Gastroesophageal sphincter (tissue), 4 donors: Measurements from ENCODE around the gene FANCI. TPM values are rescaled to one million over a fixed set of nuclear protein-coding genes. Genes with fewer than 3 reads are reported as not detected.

ENCODE experiments used
- ATAC-seq: fragments of 150-250 bp; one replicate; pipeline ENCODE4 v1.9.1; 2016; ENCODE audit warnings: mild to moderate bottlenecking, moderate library complexity
- H3K27ac ChIP-seq, 4 donors: fragments of 200-600 bp; sonication (generic) in 3 of 4; 1 replicate in 3 of 4; 2 replicates in 1 of 4; pipeline ENCODE4 v1.5.1; 2016 to 2019
- H3K27me3 ChIP-seq: fragments of 200-600 bp; sonication (generic); one replicate; pipeline ENCODE4 v1.5.1; 2019
- H3K36me3 ChIP-seq, 2 donors: fragments of 200-600 bp; sonication (generic); one replicate each; pipeline ENCODE4 v1.5.1; 2019; ENCODE audit warnings: control low read depth in 1 of 2
- H3K4me1 ChIP-seq, 3 donors: fragments of 200-600 bp; sonication (generic); 1 replicate in 2 of 3; 2 replicates in 1 of 3; pipeline ENCODE4 v1.5.1; 2016 to 2019; ENCODE audit warnings: control low read depth in 2 of 3
- H3K4me3 ChIP-seq, 2 donors: fragments of 200-600 bp; sonication (generic); one replicate each; pipeline ENCODE4 v1.5.1; 2019; ENCODE audit warnings: mild to moderate bottlenecking in 1 of 2, moderate library complexity in 1 of 2
- H3K9me3 ChIP-seq, 3 donors: fragments of 200-600 bp; sonication (generic); one replicate each; pipeline ENCODE4 v1.5.1; 2017 to 2019; ENCODE audit warnings: control low read depth in 2 of 3
- EP300 ChIP-seq: sonication (generic); formaldehyde crosslinking; IDR thresholded peaks from one replicate; pipeline ENCODE4 v1.6.1; 2017; ENCODE audit warnings: antibody characterized with exemption, mild to moderate bottlenecking
- POLR2A ChIP-seq, 2 donors: fragments of 450-650 bp; IDR thresholded peaks; one replicate each; pipeline ENCODE4 v1.6.1; 2017; ENCODE audit warnings: antibody characterized with exemption in 2 of 2, mild to moderate bottlenecking in 2 of 2, moderate library complexity in 1 of 2
- POLR2AphosphoS5 ChIP-seq: sonication (generic); formaldehyde crosslinking; IDR thresholded peaks from one replicate; pipeline ENCODE4 v1.6.1; 2017; ENCODE audit warnings: antibody characterized with exemption
- WGBS, 2 donors: methylation state at CpG; one replicate each; pipeline ENCODE4 v1.1.5; 2018; ENCODE audit warnings: low coverage in 1 of 2; 5-methylcytosine and 5-hydroxymethylcytosine counted together
- total RNA-seq, 4 donors: library from RNA; depleted of rRNA; stranded (reverse); fragments of >200 nt; gene quantifications; one replicate each; pipeline ENCODE4 v1.1.0, GENCODE V29; 2016
- TF ChIP-seq, protein P1 (sequence below), 4 experiments: fragments of 200-600 bp in 2 of 4; fragments of 450-650 bp in 2 of 4; sonication (generic) in 1 of 4; IDR thresholded peaks; one replicate each; pipeline ENCODE4 v1.5.1; 2017 to 2019; ENCODE audit warnings: antibody characterized with exemption in 4 of 4, mild to moderate bottlenecking in 2 of 4, moderate library complexity in 2 of 4

The FANCI gene
- total RNA-seq, 4 donors from 2014 or later, result 1.9 to 12.5 (median 7.1) TPM

DNA sequence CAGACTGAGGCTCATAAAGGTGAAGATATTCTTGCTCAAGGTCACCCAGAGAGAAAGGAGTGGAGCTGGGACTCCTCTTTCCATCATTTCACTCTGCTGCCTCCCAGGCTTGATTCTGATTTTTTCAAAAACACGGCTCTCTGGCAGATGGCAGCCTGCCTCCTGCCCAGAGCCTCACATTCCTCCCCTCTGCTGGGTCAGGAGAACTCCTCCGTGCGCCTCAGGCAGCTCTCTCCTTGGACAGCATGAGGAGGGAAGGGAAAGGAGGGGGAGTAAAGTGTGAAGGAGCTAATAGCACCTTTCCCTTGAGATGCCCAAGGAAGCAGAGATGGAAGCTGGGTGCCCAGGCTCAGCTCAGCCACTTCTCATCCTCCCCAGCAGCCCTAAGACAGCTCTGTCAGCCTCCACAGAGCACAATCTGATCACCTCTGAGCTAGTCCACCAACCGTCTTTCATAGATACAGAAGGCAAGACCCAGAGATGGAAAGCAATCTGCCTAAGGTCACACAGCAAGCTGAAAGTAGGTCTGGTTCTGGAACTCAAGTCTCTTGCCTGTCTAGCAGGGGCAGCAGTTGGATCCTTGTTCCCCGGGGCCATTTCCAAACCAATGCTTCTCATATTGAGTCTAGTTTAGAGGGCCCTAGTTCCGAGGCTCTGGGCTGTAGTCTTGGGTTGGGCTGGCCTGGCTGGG lies 25.9 kb upstream of the FANCI start:
- no peak for ATAC-seq
- 47 to 67% methylated on average over 1 to 3 of the region's 6 CpGs for WGBS, 2 donors

DNA sequence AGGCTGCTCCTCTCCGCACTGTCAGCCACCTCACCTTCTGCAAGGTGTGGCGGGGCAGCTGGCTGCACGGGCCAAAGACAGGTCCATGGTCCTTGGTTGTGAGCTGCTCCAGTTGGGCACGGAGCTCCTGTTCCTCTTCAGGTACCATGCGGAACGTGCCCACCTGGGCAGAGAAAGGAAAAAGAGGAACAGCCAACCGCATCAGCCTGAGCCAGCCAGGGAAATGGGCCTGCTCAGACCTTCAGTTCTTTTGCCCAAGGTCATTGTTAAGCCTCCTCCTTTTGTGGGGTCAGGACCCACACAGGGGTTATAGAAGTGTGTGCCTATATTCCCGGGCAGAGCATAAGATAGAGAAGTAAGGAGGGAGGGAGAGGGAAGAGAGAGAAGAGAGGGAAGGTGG lies 25.2 kb upstream of the FANCI start:
- no peak for ATAC-seq
- Histone ChIP-seq H3K27me3 (no peaks in the 10 kb centered on the region), H3K4me1 (no peaks in the 10 kb centered on the region), H3K27ac (no peak overlapping the region), H3K36me3 (no peaks in the 10 kb centered on the region), H3K9me3 (no peaks in the 10 kb centered on the region), H3K4me3 (no peak overlapping the region)
- WGBS, 2 donors, result 0 to 80% methylated on average over 1 to 4 of the region's 8 CpGs
- TF ChIP-seq POLR2A (IDR thresholded peaks at IDR 0.05) (no peak), EP300 (no peak), POLR2AphosphoS5 (no peak)
- TF ChIP-seq, protein P1, sequence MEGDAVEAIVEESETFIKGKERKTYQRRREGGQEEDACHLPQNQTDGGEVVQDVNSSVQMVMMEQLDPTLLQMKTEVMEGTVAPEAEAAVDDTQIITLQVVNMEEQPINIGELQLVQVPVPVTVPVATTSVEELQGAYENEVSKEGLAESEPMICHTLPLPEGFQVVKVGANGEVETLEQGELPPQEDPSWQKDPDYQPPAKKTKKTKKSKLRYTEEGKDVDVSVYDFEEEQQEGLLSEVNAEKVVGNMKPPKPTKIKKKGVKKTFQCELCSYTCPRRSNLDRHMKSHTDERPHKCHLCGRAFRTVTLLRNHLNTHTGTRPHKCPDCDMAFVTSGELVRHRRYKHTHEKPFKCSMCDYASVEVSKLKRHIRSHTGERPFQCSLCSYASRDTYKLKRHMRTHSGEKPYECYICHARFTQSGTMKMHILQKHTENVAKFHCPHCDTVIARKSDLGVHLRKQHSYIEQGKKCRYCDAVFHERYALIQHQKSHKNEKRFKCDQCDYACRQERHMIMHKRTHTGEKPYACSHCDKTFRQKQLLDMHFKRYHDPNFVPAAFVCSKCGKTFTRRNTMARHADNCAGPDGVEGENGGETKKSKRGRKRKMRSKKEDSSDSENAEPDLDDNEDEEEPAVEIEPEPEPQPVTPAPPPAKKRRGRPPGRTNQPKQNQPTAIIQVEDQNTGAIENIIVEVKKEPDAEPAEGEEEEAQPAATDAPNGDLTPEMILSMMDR (IDR thresholded peaks at IDR 0.05), result no peak

More for the DNA sequence above, 25.9 kb upstream of the FANCI start:
- Histone ChIP-seq H3K4me1 (no peaks in the 10 kb centered on the region), H3K27ac (no peak overlapping the region), H3K4me3 (no peak overlapping the region), H3K27me3 (no peaks in the 10 kb centered on the region), H3K9me3 (no peaks in the 10 kb centered on the region), H3K36me3 (no peaks in the 10 kb centered on the region)
- TF ChIP-seq POLR2A (IDR thresholded peaks at IDR 0.05), result no peak

DNA sequence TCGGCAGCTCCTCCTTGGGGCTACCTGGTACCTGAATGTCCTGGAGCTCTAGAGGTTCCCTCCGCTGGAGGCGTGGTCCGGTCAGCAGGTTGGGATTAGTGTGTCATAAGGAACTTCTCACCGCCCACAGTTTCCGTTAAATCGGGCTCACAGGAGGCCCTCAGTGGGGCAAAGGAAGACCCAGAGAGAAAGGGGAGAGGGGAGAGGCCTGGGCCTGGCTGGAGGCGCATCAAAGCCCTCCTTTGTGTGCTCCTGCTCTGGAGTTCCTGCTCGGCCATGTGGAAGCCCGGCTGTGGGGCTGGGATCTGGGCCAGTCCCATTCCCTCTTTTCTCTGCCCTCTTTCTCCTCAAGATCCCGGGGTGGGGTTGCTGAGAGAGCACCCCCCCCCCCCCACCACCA lies 22.2 kb upstream of the FANCI start, which contains the start of gene RLBP1:
Gene RLBP1, minus strand, starts transcription at position 37 of the 400 bp plus-strand sequence. CDS start 2,604 bp downstream, outside the sequence.
- Histone ChIP-seq H3K4me1 (no peaks in the 10 kb centered on the region), H3K36me3 (no peaks in the 10 kb centered on the region), H3K9me3 (no peaks in the 10 kb centered on the region), H3K27ac (no peak within 1 kb of the TSS), H3K27me3 (no peaks in the 10 kb centered on the region), H3K4me3 (no peak within 1 kb of the TSS)
- TF ChIP-seq EP300 (no peak), POLR2AphosphoS5 (no peak), POLR2A (IDR thresholded peaks at IDR 0.05) (no peak)
- TF ChIP-seq, protein P1 (IDR thresholded peaks at IDR 0.05), result no peak
- no peak for ATAC-seq
- WGBS, 2 donors, result no CpG with 5 or more reads among the region's 11 CpGs

DNA sequence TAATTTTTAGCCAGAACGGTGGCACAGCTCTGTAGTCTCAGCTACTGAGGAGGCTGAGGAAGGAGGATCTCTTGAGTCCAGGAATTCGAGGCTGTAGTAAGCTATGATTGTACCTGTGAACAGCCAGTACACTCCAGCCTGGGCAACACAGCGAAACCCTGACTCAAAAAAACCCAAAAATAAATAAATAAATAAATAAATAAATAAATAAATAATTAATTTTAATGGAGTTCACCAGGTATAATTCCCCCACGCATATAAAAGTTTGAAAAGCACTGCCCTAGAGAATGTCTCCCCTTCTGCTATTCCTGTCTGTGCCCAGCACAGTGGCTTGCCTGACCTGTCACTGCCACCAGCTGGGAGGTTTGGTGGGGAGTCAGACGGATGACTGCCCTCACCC lies 18.2 kb upstream of the FANCI start:
- no peak overlapping the region for H3K4me3 ChIP-seq

DNA sequence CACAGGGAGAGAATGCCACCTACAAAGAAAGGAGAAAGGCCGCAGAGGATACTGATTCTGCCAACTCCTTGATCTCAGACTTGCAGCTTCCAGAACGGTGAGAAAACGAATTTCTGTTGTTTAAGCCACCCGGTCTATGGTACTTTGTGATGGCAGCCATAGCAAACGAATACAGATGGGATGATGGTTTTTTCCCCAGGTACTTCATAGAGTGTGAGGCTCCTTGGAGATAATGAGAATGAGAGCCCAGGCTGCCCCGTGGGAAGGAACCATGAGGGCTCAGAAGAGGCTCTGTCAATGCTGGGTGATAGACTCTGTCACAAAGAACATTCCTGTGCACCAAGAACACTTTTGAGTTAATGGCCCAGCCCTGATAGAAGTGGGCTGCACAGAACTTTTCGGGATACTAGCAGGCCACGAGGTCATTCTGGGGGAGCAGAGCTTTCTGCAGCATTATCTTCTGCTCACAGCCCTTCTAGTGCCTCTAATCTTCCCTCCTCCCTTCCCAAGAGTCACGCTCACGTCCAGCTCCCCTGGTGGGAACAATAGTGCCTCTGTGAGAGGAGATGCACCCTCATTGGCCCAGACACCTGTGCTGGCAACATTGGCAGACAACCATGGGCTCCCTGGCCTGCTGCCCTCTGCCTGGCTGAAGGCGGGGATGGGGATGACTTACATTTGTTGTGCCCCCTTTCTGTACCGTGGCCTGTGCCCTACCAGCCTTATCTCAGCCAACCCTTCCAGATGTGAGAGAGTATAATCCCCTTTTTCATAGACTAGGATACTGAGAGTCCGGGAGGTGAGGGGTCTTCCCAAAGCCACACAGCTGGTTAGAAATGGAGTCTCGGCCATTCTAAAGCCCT lies 17.2 kb upstream of the FANCI start:
- TF ChIP-seq POLR2AphosphoS5 (no peak), POLR2A (IDR thresholded peaks at IDR 0.05) (no peak), EP300 (no peak)
- TF ChIP-seq, protein P1 (IDR thresholded peaks at IDR 0.05), result no peak
- ATAC-seq, result no peak
- no peak overlapping the region for H3K27ac ChIP-seq

More for the DNA sequence above, 18.2 kb upstream of the FANCI start:
- no peaks in the 10 kb centered on the region for H3K9me3 ChIP-seq
- no peaks in the 10 kb centered on the region for H3K4me1 ChIP-seq
- H3K36me3 ChIP-seq, result no peaks in the 10 kb centered on the region
- no peak overlapping the region for H3K27ac ChIP-seq
- 83 to 100% methylated on average over 1 to 4 of the region's 5 CpGs for WGBS, 2 donors
- H3K27me3 ChIP-seq, result peaks cover 3% of the 10 kb centered on the region
- TF ChIP-seq, protein P1 (IDR thresholded peaks at IDR 0.05), result no peak
- TF ChIP-seq POLR2AphosphoS5 (no peak), EP300 (no peak), POLR2A (IDR thresholded peaks at IDR 0.05) (no peak)
- ATAC-seq, result no peak

More for the DNA sequence above, 17.2 kb upstream of the FANCI start:
- no peaks in the 10 kb centered on the region for H3K4me1 ChIP-seq
- WGBS, 2 donors, result 67 to 86% methylated on average over 1 to 9 of the region's 14 CpGs
- no peak overlapping the region for H3K4me3 ChIP-seq
- no peaks in the 10 kb centered on the region for H3K9me3 ChIP-seq
- no peaks in the 10 kb centered on the region for H3K36me3 ChIP-seq
- H3K27me3 ChIP-seq, result peaks cover 3% of the 10 kb centered on the region
